Iris pigment epithelial cell (primary cell): ENCODE measurements around the gene RHD.
"Not testable (repeated sequence)": the region's sequence is repeated elsewhere in the genome, so short reads cannot be mapped to it uniquely, and the experiment has no call there.

ENCODE experiments used
- DNase-seq: peaks from one replicate; pipeline ENCODE4 v3.0.0-alpha.2; 2011; ENCODE audit warnings: low read depth

Gene RHD

DNA sequence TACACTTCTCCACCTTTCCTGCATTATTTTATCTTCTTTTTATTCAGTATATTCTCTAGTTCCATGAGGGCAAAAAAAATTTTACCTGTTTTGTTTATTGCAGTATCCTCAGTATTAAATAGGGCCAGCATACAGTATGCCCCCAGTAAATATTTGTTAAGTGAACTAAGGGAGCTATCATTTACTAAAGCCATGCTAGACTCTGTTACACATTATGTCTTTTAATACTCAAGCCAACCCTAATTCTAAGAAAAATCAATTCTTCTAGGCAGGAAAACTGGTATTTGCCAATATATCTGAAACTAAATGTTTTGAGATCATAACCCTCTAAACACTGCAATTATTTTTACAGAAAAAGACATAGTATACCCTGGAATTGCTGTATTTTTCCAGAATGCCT is 84.1 kb downstream of the RHD start:
- DNase-seq, result no peak

DNA sequence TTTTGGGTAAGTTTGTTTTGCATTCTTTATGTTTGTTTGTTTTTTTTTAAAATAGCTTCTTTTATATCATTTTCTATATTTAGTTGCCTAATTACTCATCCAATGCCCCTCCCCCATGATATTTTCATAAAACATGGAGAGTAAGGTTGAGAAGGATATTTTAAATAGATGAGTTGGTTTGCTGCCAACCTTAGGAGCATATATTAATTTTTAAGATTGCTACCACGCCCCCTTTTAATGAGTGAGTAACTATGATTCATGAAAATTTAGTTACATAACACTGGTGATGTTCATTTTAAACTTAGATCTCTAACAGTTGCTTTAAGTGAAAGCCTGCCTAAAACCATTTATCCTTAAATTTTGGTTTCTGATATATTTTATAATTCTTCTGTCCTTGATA is 84.5 kb downstream of the RHD start:
- peak; percentile 28 for DNase-seq

DNA sequence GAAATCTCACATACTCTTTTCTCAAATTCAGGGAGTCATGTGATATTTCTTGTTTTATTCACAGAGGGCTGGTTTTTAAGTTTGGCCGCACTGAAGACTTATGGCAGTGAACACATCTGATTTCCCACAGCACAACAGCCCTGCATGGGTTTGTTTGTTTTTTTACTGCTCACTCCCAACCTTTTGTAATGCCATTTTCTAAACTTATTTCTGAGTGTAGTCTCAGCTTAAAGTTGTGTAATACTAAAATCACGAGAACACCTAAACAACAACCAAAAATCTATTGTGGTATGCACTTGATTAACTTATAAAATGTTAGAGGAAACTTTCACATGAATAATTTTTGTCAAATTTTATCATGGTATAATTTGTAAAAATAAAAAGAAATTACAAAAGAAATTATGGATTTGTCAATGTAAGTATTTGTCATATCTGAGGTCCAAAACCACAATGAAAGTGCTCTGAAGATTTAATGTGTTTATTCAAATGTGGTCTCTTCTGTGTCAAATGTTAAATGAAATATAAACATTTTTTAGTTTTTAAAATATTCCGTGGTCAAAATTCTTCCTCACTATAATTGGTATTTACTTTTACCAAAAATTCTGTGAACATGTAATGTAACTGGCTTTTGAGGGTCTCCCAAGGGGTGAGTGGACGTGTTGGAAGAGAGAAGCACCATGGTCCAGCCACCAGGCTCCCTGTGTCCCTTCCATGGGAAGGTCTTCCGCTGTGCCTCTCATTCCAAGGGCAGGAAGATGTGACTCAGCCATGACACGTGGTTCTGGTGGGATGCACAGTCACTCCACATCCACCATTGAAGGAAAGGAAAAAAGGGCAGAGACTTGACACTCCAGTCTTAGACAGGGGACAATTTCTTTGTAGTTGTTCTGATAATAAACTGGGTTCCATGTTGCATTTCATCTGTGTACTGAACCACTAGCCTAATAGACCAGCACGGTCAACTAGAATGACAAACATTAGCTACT is 88.6 kb downstream of the RHD start:
- DNase-seq, result peak; percentile 82

DNA sequence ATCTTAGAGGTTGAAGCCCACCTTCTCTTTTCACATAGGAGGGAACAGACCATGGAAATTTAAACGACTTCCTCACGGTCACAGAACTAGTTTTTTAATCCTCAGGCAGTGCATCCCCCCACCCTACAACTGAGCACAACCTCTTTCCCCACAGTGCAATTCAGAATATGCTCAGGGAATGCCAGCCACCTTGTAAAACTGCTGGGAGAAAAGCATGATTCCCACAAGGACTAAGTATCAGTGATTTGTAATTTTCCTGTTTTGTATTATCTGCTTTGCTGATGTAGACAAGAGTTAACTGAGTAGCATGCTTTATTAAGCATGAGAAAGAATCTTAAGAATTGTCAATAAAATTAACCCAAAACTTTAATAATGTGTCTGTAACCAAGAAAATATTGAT is 89.6 kb downstream of the RHD start:
- no peak for DNase-seq

DNA sequence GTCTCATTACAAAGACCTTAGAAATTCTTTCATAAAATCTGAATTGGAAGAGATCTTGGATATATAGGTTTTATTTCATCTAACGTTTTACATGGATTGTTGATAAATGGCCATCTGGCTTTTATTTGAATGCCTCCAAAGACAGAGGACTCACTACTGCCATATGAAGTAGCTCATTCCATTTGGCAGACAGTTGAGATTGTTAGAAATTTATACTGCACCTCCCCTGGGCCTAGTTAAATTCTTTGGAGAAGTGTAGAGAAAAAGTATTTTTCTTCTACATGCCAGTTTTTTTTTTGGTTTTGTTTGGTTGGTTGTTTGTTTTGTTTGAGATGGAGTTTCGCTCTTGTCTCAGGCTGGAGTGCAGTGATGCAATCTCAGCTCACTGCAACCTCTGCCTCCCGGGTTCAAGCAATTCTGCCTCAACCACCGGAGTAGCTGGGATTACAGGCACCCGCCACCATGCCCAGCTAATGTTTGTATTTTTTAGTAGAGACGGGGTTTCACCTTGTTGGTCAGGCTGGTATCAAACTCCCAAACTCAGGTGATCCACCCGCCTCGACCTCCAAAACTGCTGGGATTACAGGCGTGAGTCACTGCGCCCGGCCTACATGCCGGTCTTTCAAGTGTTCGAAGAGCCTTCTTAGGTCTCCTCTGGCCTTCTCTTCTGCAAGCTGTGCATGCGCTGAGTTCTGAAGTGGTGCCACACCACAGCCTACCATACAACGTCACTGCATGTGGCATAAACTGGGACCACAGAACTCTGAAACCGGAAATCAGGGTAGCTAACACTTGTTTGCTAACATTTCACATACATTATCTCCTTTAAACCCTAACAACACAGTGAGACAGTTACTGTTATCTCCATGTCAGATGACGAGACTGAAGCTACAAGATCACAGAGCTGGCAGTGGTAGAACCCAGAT is 90.6 kb downstream of the RHD start:
- DNase-seq, result not testable (repeated sequence)

DNA sequence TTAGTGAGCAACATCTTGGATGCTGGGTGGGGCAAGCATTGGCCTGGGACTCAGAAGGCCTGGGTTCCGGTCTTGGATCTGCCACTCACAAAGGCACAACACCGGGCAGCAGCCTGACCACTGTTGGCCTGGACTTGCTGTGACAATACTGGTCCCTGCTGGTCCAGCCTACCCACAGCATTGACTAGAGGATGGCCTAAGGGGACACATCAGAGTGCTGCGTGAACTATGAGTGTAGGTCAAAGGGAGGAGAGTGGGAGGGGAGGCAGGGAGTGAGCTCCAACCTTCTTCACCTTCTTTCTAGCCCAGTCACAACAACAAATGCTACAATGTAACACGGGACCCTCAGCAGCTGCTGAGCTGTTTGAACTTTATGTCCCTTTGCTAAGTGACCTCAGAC is 96.9 kb downstream of the RHD start:
- DNase-seq, result no peak

DNA sequence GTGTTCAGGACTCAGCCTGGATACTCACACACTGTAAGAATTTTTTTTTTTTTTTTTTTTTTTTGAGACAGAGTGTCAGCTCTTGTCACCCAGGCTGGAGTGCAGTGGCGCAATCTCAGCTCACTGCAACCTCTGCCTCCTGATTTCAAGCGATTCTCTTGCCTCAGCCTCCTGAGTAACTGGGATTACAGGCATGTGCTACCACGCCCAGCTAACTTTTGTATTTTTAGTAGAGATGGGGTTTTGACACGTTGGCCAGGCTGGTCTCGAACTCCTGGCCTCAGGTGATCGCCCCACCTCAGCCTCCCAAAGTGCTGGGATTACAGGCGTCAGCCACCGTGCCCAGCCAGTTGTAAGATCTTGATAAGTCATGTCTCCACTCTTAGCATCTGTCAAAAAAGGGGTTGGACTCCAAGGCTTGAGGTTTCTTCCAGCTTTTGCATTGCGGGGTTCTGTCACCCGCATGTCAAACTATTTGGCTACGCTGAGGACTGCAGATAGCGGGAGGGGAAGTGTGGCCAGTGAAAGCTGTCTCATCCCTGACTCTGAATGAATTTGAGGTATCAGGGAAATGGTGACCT is 97.5 kb downstream of the RHD start:
- not testable (repeated sequence) for DNase-seq

DNA sequence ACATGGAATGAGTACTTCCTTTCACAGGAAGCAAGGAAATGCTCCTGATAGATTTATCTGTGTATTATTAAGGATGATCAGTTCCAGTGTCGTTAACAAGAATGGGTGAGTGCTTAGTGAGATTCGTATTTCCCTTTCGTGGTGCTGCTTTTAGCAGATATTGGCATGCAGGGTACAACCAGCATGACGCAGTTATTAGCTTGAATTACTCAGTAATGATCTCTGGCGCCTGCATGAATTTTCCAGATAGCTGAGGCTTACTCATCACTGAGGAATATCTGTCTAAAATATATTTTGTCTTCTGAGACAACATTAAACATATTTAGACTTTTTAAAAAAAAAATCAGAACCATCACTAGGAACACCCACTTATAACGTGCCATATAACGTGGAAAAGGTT is 99.4 kb downstream of the RHD start:
- DNase-seq, result peak; percentile 84

DNA sequence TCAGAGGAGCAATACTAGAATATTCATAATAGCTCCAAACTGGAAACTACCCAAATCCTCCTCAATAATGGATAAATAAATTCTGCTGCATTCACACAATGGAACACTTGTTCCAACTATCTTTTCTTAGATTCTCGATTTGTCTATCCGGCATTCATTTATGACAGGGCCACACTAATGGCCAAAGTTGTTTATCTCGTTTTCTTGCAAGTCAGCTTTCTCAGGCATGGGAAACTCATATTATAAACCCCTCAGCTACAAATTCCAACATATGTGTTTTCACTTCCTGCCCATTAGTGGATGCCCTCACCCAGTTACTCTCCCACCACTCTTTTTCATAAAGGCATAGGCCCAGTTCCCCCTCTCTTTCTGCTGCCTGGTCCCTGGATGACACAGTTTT is 106.1 kb downstream of the RHD start:
- DNase-seq, result not testable (repeated sequence)
